Activated B cell treated with CpG ODN at 0.5 μM for 24 hours (primary cell): ENCODE results near the gene STX8. TPM values are rescaled to one million over a fixed set of nuclear protein-coding genes. Genes with fewer than 3 reads are reported as not detected.

Source experiments
- ATAC-seq: fragments of 200-7000 bp; cut with Tn5 transposase; one replicate; pipeline ENCODE4 v1.10.0; 2021; ENCODE audit warnings: low read depth, mild to moderate bottlenecking, moderate library complexity
- CTCF ChIA-PET: fragments of 350-600 bp; sonication (Branson Sonifier 250); formaldehyde crosslinking; loops from one replicate; lab custom pipeline; 2021; ENCODE audit warnings: antibody characterized with exemption; lab: Charles Lee
- POLR2A ChIA-PET: fragments of 350-600 bp; sonication (Branson Sonifier 250); formaldehyde crosslinking; loops from one replicate; lab custom pipeline; 2021; ENCODE audit warnings: antibody characterized with exemption; lab: Charles Lee
- DNase-seq: peaks from one replicate; pipeline ENCODE4 v3.0.0; 2022
- H3K27ac Mint-ChIP-seq: one replicate; pipeline ENCODE4 v1.8.0; 2020; ENCODE audit warnings: mixed read lengths
- H3K27me3 Mint-ChIP-seq: one replicate; pipeline ENCODE4 v1.8.0; 2021; ENCODE audit warnings: mixed read lengths
- H3K36me3 Mint-ChIP-seq: one replicate; pipeline ENCODE4 v1.8.0; 2021; ENCODE audit warnings: low read depth, mixed read lengths
- H3K4me1 Mint-ChIP-seq: one replicate; pipeline ENCODE4 v1.8.0; 2021; ENCODE audit warnings: mixed read lengths
- H3K4me3 Mint-ChIP-seq: one replicate; pipeline ENCODE4 v1.8.0; 2020; ENCODE audit warnings: mild to moderate bottlenecking, mixed read lengths
- H3K9me3 Mint-ChIP-seq: one replicate; pipeline ENCODE4 v1.8.0; 2020; ENCODE audit warnings: mixed read lengths
- intact Hi-C: fragments of 100-400 bp; cut with micrococcal nuclease; formaldehyde crosslinking; loops from one replicate; pipeline ENCODE4 v1.15.1; 2024
- total RNA-seq: library from RNA; stranded (reverse); gene quantifications from 2 replicates; pipeline ENCODE4 v1.2.3, GENCODE V29; 2022
- TF ChIP-seq, protein P1 (sequence below): fragments of 200-600 bp; IDR thresholded peaks from one replicate; pipeline ENCODE4 v1.8.0; 2022; ENCODE audit warnings: antibody characterized with exemption, mild to moderate bottlenecking

The STX8 gene
- total RNA-seq, 1 donor from 2014 or later = 66.9 TPM

DNA sequence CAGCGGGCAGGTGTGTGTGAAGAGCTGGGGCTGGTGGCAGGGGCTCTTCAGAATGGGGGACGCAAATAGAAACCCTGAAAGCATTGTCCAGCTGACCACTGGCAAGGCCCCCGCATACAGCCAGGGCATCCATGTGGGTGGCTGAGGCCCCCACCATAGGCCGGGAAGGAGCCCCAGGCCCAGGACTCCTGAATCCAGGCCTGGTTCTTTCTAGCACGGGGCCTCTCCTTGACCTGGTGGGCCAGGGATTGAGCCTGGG is 353.8 kb downstream of the STX8 start:
- no peak for ATAC-seq
- H3K4me1 Mint-ChIP-seq = no peaks in the 10 kb centered on the region
- ChIA-PET CTCF (no interaction called here), POLR2A (no interaction called here)
- intact Hi-C loops = no loop called here
- no peak overlapping the region for H3K27ac Mint-ChIP-seq
- H3K4me3 Mint-ChIP-seq = no peak overlapping the region
- H3K27me3 Mint-ChIP-seq = peaks cover 3% of the 10 kb centered on the region
- TF ChIP-seq, protein P1, sequence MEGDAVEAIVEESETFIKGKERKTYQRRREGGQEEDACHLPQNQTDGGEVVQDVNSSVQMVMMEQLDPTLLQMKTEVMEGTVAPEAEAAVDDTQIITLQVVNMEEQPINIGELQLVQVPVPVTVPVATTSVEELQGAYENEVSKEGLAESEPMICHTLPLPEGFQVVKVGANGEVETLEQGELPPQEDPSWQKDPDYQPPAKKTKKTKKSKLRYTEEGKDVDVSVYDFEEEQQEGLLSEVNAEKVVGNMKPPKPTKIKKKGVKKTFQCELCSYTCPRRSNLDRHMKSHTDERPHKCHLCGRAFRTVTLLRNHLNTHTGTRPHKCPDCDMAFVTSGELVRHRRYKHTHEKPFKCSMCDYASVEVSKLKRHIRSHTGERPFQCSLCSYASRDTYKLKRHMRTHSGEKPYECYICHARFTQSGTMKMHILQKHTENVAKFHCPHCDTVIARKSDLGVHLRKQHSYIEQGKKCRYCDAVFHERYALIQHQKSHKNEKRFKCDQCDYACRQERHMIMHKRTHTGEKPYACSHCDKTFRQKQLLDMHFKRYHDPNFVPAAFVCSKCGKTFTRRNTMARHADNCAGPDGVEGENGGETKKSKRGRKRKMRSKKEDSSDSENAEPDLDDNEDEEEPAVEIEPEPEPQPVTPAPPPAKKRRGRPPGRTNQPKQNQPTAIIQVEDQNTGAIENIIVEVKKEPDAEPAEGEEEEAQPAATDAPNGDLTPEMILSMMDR = no peak
- H3K9me3 Mint-ChIP-seq = no peaks in the 10 kb centered on the region
- no peak for DNase-seq
- no peaks in the 10 kb centered on the region for H3K36me3 Mint-ChIP-seq

DNA sequence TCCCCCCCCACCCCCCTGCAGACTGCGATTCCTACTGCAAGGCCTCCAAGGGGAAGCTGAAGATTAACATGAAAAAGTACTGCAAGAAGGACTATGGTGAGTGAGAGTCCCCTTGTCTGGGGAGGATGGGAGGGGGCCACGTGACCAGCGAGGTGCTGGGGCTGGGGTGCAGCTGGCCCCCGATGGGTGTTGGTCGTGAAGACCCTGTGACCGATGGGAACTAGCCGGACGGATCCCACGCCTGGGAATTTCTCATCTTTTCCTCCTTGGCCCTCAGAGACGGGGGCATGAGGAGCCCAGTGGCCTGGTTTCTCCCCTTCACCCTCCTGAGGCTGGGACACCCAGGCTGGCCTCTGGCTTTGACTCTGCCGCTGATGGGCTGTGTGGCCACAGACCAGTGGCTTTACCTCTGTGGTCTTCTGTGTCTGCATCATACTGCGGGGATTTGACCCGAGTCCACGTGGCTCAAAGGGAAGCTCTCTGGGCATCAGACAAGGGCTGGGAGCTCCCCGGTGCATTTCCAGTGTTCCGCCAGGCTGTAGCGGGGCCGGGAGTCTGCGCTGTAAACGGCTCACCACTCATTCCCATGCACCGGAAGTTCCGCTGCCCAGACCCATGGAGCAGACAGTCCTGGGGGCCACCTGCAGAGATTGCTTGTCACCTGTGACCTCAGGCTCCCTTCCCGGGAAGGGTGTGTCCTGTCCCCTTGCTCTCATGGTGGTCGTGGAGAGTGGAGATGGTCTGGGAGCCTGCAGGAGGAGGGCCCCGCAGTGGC is 354.3 kb downstream of the STX8 start:
- ChIA-PET CTCF (no interaction called here), POLR2A (no interaction called here)
- Mint-ChIP-seq H3K36me3 (no peaks in the 10 kb centered on the region), H3K27me3 (peaks cover 3% of the 10 kb centered on the region), H3K9me3 (peaks cover 3% of the 10 kb centered on the region), H3K4me3 (no peak overlapping the region), H3K4me1 (no peaks in the 10 kb centered on the region), H3K27ac (no peak overlapping the region)
- TF ChIP-seq, protein P1 = no peak
- intact Hi-C loops = no loop called here
- DNase-seq = no peak
- ATAC-seq = no peak

DNA sequence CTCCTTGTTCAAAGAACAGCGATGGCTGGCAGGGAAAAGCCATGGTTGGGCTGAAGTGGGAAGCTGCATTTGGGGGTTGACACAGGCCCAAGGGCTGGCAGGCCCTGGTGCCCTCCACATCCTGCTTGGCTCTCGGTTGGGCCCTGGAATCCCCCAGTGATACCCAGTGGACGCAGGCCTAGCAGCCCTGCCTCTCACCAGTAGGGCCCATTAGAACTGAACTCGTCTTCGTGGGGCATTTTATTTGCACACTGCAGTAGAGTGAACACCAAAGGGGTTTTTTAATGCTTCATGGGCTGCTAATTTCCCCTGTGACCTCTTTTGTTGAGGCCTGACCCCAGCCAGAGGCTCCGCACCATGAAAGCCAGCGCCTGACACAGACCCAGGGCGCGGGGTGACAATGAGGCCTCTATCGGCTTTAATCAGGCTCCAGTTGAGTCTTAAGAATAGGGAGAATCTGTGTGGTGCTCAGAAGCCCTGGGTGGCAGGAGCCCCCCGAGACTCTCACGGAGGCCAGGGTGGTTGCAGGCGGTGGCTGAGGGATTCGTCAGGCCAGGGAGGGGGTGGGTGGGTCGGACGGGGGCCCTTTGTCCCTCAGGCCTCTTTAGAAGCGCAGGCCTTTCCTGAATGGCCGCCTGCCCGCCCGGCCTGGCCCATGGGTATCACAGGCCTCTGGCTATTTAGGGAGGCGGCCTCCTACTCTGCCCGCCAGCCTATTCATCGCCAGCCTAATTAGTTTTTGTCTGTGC is 355.0 kb downstream of the STX8 start:
- CTCF ChIA-PET = no interaction called here
- H3K27ac Mint-ChIP-seq = no peak overlapping the region
- peaks cover 11% of the 10 kb centered on the region for H3K9me3 Mint-ChIP-seq
- intact Hi-C loops = no loop called here
- no peak for DNase-seq
- POLR2A ChIA-PET = no interaction called here
- H3K36me3 Mint-ChIP-seq = peaks cover 7% of the 10 kb centered on the region
- no peak for ATAC-seq
- no peaks in the 10 kb centered on the region for H3K4me1 Mint-ChIP-seq
- H3K4me3 Mint-ChIP-seq = no peak overlapping the region
- peaks cover 3% of the 10 kb centered on the region for H3K27me3 Mint-ChIP-seq
- TF ChIP-seq, protein P1 = no peak

DNA sequence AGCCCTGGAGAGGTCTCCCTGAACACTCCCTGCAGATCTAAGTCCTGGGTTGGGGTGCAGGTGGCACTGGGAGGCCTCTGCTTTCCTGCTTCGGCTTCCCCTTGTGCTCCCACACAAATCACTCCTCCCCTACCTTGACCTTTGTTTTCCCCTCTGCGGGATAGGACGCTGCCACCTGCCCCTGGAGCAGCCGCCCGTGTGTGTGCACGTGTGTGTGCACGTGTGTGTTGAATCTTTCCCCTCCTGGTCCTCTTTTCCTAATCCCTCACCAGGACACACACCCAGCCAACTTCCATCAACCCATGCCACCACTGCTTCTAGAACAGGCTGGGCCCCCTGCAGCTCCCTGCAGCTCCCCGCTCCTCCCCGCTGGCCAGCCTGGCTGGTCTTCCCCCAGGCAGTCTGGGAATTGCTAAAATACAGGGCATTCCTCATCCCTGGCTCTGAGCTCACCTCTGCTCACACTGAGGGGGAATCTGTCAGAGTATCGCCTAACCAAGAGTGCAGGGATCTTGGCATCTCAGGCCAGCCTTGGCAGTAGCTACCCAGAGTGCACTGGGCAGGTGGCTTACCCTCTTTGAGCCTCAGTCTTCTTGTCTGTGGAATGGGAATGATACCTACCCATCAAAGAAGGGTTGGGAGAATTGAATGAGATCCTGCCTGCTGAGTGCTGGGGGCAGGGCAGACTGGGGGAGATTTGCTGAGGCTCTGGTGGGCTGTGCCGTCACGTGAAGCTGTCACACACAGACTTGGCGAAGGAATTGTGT is 355.8 kb downstream of the STX8 start:
- Mint-ChIP-seq H3K27me3 (peaks cover 3% of the 10 kb centered on the region), H3K27ac (no peak overlapping the region), H3K36me3 (peaks cover 10% of the 10 kb centered on the region), H3K4me1 (no peaks in the 10 kb centered on the region), H3K9me3 (peaks cover 16% of the 10 kb centered on the region), H3K4me3 (no peak overlapping the region)
- TF ChIP-seq, protein P1 = no peak
- ChIA-PET CTCF (no interaction called here), POLR2A (no interaction called here)
- DNase-seq (no peak), ATAC-seq (no peak)
- intact Hi-C loops = no loop called here

DNA sequence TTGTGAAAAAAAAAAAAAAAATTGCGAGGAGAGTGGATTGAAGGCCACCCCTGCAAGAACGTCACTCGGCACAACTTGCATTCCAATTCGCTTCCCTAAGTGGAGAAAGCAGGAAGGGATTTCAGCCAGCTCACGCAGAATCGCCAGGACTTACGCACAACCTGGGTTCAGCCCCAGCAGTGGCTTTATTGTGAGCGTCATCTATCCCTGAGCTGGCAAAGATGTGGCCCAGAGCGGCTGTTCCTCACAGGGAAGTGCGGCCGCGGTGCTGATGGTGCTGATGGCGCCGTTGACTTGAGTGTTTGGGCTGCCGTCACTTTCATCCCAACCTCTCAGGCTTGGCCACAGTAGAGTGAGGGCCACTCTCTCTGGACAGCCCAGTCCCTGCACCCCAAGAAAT is 356.7 kb downstream of the STX8 start:
- Mint-ChIP-seq H3K27me3 (peaks cover 3% of the 10 kb centered on the region), H3K4me3 (no peak overlapping the region), H3K36me3 (peaks cover 10% of the 10 kb centered on the region), H3K9me3 (peaks cover 16% of the 10 kb centered on the region), H3K27ac (no peak overlapping the region), H3K4me1 (no peaks in the 10 kb centered on the region)
- ATAC-seq (no peak), DNase-seq (no peak)
- ChIA-PET POLR2A (no interaction called here), CTCF (no interaction called here)
- intact Hi-C loops = no loop called here
- TF ChIP-seq, protein P1 = no peak
